NCI-H2081 treated with DMSO at 0.1 percent for 48 hours (cell line): ENCODE measurements around the gene HSD17B12.

Experiments
- DNase-seq: peaks from one replicate; lab custom pipeline; 2025; lab: John Stamatoyannopoulos, UW

The HSD17B12 gene

GRCh38 chr11:43806976-43807375, 126.4 kb downstream of the HSD17B12 start:
- no peak for DNase-seq

DNA sequence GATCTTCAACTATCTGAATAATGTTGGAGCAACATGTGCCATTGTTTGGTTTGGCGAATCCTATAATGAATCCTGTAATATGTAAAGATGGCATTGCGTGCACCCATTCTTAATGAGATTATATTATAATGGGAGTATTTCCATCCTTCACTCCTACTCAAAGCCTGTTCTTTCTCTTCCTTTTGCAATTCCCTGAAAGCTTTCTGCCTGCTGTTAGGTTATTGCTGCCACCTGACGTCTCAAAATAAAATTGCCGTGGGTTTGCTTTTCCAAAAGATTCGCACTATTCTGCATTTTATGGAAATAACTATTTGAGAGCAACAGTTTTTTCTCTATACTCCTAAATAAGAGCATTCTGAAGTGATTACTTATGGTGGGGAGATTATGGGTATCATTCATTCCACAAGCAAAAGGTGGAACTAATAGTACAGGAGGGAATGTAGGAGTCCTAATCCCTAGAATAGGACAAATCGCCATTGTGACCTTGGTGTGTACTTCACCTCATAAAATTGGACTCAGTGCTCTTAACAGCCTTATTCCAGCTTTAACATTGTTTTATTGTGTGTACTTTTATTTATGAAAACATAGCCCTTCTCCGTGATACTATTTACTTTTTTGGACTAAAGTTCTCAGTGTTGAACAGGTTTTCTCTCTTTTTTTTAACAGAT, 130.5 kb downstream of the HSD17B12 start:
- DNase-seq: no peak

DNA sequence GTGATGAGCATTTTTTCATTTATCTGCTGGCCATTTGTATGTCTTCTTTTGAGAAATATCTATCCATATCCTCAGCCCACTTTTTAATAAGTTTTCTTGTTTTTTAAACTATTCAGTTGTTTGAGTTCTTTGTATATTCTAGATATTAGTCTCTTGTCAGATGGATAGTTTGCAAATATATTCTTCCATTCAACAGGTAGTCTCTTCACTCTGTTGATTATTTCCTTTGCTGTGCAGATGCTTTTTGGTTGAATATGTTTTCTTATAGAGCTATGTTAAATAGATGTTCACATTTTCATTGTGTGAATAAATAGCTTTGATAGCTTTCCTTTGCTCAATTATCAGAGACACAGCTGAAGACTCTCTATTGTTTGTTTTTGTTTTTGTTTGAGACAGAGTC, 131.9 kb downstream of the HSD17B12 start:
- DNase-seq: no peak

DNA sequence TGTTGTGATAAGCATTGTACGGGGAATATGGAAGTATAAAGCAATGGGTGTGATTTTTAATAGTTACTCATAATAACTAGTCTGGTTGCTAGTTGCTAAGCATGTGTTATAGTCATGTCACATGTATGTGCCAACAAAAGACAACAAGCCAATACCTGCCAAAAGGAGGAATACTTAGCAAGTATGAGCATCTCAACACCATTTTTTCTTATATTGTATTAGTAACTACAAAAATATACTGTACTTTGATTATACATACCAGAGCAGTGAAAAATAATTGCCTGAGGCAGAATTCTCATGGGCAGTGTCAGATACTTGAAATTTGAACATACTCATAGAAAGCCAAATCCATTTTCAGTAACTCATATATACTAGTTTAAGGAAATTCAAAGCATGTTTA, 137.7 kb downstream of the HSD17B12 start:
- no peak for DNase-seq

DNA sequence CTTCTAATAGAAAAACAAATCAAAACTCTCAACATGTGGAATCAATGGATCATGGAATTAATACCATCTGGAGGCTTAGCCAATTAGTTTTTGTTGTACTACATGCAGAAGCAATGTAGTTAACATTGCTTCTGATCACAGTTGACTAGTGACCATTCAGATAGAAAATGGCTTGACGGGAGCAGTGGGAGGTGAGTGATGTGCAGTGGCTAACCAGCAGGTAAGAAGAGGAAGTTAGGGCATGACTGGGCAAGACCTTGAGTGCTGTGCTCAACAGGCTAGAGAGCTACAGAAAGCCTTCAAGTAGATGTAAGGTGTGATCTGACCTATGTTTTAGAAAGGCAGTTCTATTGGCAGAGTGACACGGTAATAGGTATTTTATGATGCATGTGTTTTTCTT, 139.4 kb downstream of the HSD17B12 start:
- no peak for DNase-seq

GRCh38 chr11:43823316-43823715, 142.8 kb downstream of the HSD17B12 start:
- no peak for DNase-seq

DNA sequence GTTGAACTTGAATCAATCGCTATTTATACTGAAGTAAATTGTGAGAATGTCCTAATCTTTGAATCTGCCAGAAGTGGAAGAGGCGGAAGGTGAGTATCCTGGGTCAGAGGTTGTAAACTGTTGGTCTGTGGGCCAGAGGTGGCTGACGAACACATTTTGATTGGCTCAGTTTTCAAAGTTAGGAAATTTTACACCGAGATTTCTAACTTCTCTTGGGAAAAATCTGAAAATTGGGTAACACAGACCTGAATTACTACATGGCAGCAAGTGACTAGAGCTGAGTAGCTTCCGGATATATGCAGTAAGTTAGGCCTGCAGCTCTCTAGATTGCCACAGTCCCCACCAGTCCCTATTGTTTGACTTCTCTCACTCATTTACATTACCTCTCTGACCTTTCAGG, 143.3 kb downstream of the HSD17B12 start:
- DNase-seq: no peak

DNA sequence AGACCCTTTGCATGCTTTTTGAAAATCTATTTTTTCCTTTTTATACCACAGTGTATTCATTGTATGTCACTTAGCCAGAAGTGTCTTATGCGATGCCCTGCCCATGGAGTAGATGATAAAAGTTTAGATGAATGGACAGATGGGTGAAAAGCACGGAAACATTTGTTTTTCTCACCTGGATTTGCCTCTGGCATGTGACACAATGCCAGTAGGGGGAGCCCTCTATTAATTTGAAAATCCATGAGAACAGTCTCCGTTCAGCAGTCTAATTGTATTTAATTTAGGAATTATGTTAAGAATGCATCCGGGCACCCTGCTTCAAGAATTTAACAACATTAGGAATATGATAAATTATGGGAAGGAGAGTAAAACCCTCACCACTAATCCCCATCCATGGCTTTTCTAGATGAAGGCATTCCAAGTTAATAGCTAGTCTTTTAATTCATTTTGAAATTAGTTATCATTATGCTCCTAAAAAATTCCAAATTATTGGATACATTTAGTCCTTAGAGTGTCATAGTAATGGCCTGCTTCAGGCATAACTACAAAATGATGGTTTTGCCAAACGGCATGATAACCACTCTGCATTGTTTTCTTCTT, 144.8 kb downstream of the HSD17B12 start:
- DNase-seq: peak; percentile 7

- DNase-seq: no peak
These were observed 150.4 kb downstream of the HSD17B12 start for GRCh38 chr11:43830928-43831440.

DNA sequence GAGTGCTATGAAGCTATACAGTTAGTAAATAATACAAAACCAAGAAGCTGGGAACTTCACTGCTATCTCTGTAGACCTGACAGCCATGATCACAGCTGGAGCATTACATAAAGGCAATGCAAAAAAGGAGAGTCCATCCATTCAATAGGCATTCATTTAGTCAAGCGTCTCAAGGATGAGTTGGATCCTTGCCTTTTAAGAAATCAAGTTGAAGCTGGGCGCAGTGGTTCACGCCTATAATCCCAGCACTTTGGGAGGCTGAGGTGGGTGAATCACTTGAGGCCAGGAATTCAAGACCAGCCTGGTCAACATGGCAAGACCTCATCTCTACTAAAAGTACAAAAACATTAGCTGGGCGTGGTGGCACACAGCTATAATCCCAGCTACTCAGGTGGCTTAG, 152.0 kb downstream of the HSD17B12 start:
- DNase-seq: no peak

- DNase-seq: peak; percentile 45
These were observed 153.1 kb downstream of the HSD17B12 start for GRCh38 chr11:43833657-43834073.

GRCh38 chr11:43834286-43834685, 153.7 kb downstream of the HSD17B12 start:
- DNase-seq: no peak

DNA sequence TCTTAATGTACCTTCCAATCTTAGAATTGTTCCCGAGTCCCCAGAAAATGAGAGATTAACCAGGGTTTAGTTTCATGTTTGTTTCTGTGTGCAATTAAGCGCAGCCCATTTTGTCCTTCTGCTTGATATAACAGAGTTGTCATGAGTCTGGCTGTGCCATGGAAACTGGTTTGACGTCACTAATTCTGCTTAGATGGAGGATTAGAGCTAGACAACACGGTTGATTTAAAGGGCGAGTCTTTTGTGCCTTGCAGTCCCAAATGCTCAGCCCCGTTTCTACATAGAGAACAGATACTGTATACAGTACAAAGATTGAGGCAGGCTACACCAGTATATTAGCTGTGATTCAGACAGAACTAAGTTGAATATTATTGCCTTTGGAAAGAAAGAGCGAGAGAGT, 154.6 kb downstream of the HSD17B12 start:
- no peak for DNase-seq

- DNase-seq: no peak
These were observed 157.3 kb downstream of the HSD17B12 start for GRCh38 chr11:43837879-43838278.

GRCh38 chr11:43842021-43842420, 161.5 kb downstream of the HSD17B12 start:
- DNase-seq: no peak

- no peak for DNase-seq
These were observed 165.3 kb downstream of the HSD17B12 start for GRCh38 chr11:43845816-43846215.

DNA sequence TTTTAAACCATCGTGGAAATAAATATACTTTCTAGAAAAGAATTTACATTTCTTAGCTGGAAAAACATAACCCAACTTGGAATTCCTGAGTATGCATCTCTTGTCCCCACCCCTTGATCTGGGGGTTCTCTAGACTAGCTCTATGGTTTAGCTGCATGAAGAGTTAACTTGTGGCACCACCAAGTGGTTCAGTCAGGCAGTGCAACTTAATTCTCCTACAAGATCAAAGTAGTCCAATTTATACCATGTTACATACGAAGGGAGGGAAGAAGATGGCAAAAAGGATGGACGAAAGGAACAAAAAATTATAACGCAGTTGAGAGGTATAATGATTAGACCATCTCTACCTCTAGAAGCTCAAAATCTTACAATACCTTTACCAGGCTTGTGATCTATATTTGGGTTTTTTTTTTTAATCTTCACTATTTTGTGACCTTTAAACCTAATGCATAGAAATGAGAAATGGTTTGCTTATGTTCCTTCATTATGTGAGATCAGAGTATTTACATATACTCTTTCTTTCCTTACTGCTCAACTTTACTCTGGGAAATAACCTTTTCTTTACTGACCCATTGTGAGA, 171.6 kb downstream of the HSD17B12 start:
- DNase-seq: peak; percentile 18

GRCh38 chr11:43853781-43854180, 173.2 kb downstream of the HSD17B12 start:
- DNase-seq: no peak

DNA sequence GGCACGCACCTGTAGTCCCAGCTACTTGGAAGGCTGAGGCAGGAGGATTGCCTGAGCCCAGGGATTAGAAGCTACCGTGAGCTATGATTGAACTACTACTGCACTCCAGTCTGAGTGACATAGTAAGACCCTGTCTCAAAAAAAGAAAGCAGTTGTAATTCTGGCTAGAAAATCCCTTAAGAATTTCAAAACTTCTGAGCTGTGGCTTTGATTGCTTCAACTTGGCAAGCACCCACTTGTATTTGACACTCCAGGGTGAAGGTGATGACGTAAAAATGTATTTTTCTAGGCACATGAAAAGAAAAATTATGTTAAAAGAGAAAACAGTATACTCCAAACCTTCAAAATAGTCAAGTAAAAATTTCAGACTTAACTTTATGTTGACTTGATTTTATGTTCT, 176.5 kb downstream of the HSD17B12 start:
- no peak for DNase-seq

DNA sequence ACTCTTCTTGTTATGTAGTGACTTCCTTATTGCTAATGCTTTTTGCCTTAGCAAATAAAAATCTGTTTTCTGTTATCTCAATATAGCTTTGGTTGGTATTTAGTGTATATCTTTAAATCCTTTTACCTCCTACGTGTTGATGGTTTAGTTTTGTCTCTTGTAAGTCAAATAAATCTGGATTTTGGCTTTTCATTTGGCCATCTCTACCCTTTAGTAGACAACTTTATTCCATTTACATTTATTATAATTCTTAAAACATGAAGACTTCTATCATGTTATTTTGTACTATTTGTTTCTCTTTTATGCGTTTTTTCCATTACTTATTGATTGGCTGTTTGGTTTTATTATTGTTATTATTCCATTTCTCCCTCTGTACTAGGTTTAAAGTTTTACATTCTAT, 180.6 kb downstream of the HSD17B12 start:
- no peak for DNase-seq

- no peak for DNase-seq
These were observed 186.0 kb downstream of the HSD17B12 start for GRCh38 chr11:43866520-43866919.

GRCh38 chr11:43866969-43867368, 186.4 kb downstream of the HSD17B12 start:
- no peak for DNase-seq

GRCh38 chr11:43868852-43869567, 188.5 kb downstream of the HSD17B12 start:
- no peak for DNase-seq
